HCT116 (cell line): Measurements from ENCODE around the gene UGT1A7. TPM values are rescaled to one million over a fixed set of nuclear protein-coding genes. Genes with fewer than 3 reads are reported as not detected.
"Not testable (repeated sequence)": the region's sequence is repeated elsewhere in the genome, so short reads cannot be mapped to it uniquely, and the experiment has no call there.

Source experiments
- ATAC-seq: fragments of 200-7000 bp; cut with Tn5 transposase; 2 replicates; pipeline ENCODE4 v1.9.1; 2020; ENCODE audit warnings: mild to moderate bottlenecking, moderate library complexity
- BruUV-seq: library from RNA; stranded (reverse); fragments of 400-500 nt; replicated peaks from 2 replicates; lab custom pipeline; 2021; lab: Mats Ljungman, UMichigan
- CTCF ChIA-PET: fragments of 300-600 bp; sonication (Branson Sonifier 250); formaldehyde crosslinking; loops from one replicate; lab custom pipeline; 2021; ENCODE audit warnings: antibody characterized with exemption; lab: Charles Lee
- POLR2A ChIA-PET: fragments of 300-600, 350-600 bp; sonication (Branson Sonifier 250); formaldehyde crosslinking; loops from one replicate; lab custom pipeline; 2021; ENCODE audit warnings: antibody characterized with exemption; lab: Charles Lee
- RAD21 ChIA-PET, 2 experiments: fragments of 300-600 bp; sonication (Branson Sonifier 250); formaldehyde crosslinking; loops; one replicate each; lab custom pipeline; 2023; ENCODE audit warnings: low total read pairs in 2 of 2; ENCODE audit not compliant: uncharacterized antibody in 2 of 2, unreplicated experiment in 2 of 2, low non-redundant PET in 1 of 2; lab: Charles Lee
- DNase-seq: peaks from one replicate; pipeline ENCODE4 v3.0.0-alpha.2; 2010; ENCODE audit warnings: low read depth, low spot score
- H2AFZ ChIP-seq: fragments of 200-600 bp; shearing (Covaris generic), sonication (generic); 2 replicates; pipeline ENCODE4 v1.6.1; 2017; ENCODE audit warnings: low read depth, mixed run types, mixed read lengths, antibody characterized with exemption, low read length; ENCODE audit not compliant: poor library complexity, severe bottlenecking
- H3K27ac ChIP-seq: 2 replicates; pipeline ENCODE4 v1.5.1; 2012; ENCODE audit warnings: low read depth, low read length
- H3K27me3 ChIP-seq: fragments of 200-600 bp; sonication (generic); 2 replicates; pipeline ENCODE4 v1.6.1; 2016; ENCODE audit warnings: mixed run types, low read length, mixed read lengths; ENCODE audit not compliant: insufficient read depth
- H3K36me3 ChIP-seq, 2 experiments: fragments of 200-500 bp in 1 of 2; fragments of 200-600 bp in 1 of 2; sonication (Bioruptor generic) in 1 of 2; sonication (generic) in 1 of 2; 2 replicates each; pipeline versions ENCODE4 v1.5.1 to v1.6.1; 2014 to 2016; ENCODE audit warnings: low read length in 2 of 2, inconsistent platforms in 1 of 2, mixed read lengths in 1 of 2, mixed run types in 1 of 2; ENCODE audit not compliant: insufficient read depth in 2 of 2, control insufficient read depth in 1 of 2
- H3K4me1 ChIP-seq, 2 experiments: fragments of 200-600 bp in 1 of 2; sonication (generic) in 1 of 2; 2 replicates each; pipeline versions ENCODE4 v1.5.1 to v1.6.1; 2012 to 2017; ENCODE audit warnings: low read length in 2 of 2, inconsistent platforms in 1 of 2, mild to moderate bottlenecking in 1 of 2, mixed read lengths in 1 of 2, mixed run types in 1 of 2, moderate library complexity in 1 of 2; ENCODE audit not compliant: insufficient read depth in 2 of 2, control insufficient read depth in 1 of 2
- H3K4me2 ChIP-seq: fragments of 200-600 bp; sonication (generic); 2 replicates; pipeline ENCODE4 v1.6.1; 2017; ENCODE audit warnings: mixed run types, low read length, mixed read lengths
- H3K4me3 ChIP-seq, 2 experiments: fragments of 200-600 bp in 1 of 2; sonication (generic) in 1 of 2; replicated peaks in 1 of 2; 2 replicates each; pipeline ENCODE4 v1.5.1; 2011 to 2016; ENCODE audit warnings: low read length in 2 of 2, control low read depth in 1 of 2, low read depth in 1 of 2, mild to moderate bottlenecking in 1 of 2, mixed read lengths in 1 of 2, mixed run types in 1 of 2
- H3K79me2 ChIP-seq: fragments of 200-600 bp; sonication (generic); 2 replicates; pipeline ENCODE4 v1.6.1; 2017; ENCODE audit warnings: mild to moderate bottlenecking, mixed run types, low read length, moderate library complexity, mixed read lengths; ENCODE audit not compliant: insufficient read depth
- H3K9ac ChIP-seq: fragments of 200-600 bp; sonication (generic); 2 replicates; pipeline ENCODE4 v1.6.1; 2016; ENCODE audit warnings: low read length, mixed read lengths
- H3K9me2 ChIP-seq: fragments of 200-600 bp; sonication (generic), shearing (Covaris generic); 2 replicates; pipeline ENCODE4 v1.6.1; 2017; ENCODE audit warnings: mixed run types, mild to moderate bottlenecking, moderate library complexity; ENCODE audit not compliant: insufficient read depth
- H3K9me3 ChIP-seq, 2 experiments: fragments of 200-500 bp in 1 of 2; fragments of 200-600 bp in 1 of 2; sonication (Bioruptor generic) in 1 of 2; sonication (generic) in 1 of 2; 2 replicates each; pipeline ENCODE4 v1.6.1; 2014 to 2017; ENCODE audit warnings: low read length in 2 of 2, mixed read lengths in 2 of 2, inconsistent platforms in 1 of 2, low read depth in 1 of 2, mild to moderate bottlenecking in 1 of 2, mixed run types in 1 of 2, moderate library complexity in 1 of 2; ENCODE audit not compliant: control insufficient read depth in 1 of 2, insufficient read depth in 1 of 2
- H4K20me1 ChIP-seq: fragments of 200-600 bp; sonication (generic), shearing (Covaris generic); 2 replicates; pipeline ENCODE4 v1.6.1; 2017; ENCODE audit warnings: mixed run types, mild to moderate bottlenecking, moderate library complexity; ENCODE audit not compliant: insufficient read depth
- SP1 ChIP-seq: IDR thresholded peaks from 2 replicates; pipeline ENCODE4 v1.6.1; 2012; ENCODE audit warnings: low read depth
- ZNF274 ChIP-seq: fragments of 200-500 bp; sonication (Bioruptor generic); IDR thresholded peaks from 2 replicates; pipeline ENCODE4 v1.6.1; 2014; ENCODE audit warnings: mild to moderate bottlenecking, low read depth, low read length, inconsistent platforms
- intact Hi-C: fragments of 100-400 bp; cut with micrococcal nuclease; formaldehyde crosslinking; loops from 2 replicates; pipeline ENCODE4 v1.10.0; 2022
- total RNA-seq: library from RNA; stranded (reverse); gene quantifications from one replicate; pipeline ENCODE4 v1.2.1, GENCODE V29; 2021; ENCODE audit not compliant: unreplicated experiment

Gene UGT1A7
- total RNA-seq, 1 experiment from 2014 or later, result not detected

- TF ChIP-seq SP1 (no peak), ZNF274 (no peak)
Measured at GRCh38 chr2:233747283-233747544, 65.5 kb downstream of the UGT1A7 start (continued).

- POLR2A ChIA-PET, H3K4me2 ChIP-seq, intact Hi-C loops, H3K4me1 ChIP-seq, DNase-seq, H3K4me3 ChIP-seq, CTCF ChIA-PET, RAD21 ChIA-PET, BruUV-seq, H3K36me3 ChIP-seq, H4K20me1 ChIP-seq, H3K9me2 ChIP-seq, ATAC-seq, H3K27ac ChIP-seq, H3K9ac ChIP-seq, H3K27me3 ChIP-seq, H3K79me2 ChIP-seq, H2AFZ ChIP-seq, H3K9me3 ChIP-seq: not testable (repeated sequence)
Measured at GRCh38 chr2:233750689-233751088, 69.0 kb downstream of the UGT1A7 start.

DNA sequence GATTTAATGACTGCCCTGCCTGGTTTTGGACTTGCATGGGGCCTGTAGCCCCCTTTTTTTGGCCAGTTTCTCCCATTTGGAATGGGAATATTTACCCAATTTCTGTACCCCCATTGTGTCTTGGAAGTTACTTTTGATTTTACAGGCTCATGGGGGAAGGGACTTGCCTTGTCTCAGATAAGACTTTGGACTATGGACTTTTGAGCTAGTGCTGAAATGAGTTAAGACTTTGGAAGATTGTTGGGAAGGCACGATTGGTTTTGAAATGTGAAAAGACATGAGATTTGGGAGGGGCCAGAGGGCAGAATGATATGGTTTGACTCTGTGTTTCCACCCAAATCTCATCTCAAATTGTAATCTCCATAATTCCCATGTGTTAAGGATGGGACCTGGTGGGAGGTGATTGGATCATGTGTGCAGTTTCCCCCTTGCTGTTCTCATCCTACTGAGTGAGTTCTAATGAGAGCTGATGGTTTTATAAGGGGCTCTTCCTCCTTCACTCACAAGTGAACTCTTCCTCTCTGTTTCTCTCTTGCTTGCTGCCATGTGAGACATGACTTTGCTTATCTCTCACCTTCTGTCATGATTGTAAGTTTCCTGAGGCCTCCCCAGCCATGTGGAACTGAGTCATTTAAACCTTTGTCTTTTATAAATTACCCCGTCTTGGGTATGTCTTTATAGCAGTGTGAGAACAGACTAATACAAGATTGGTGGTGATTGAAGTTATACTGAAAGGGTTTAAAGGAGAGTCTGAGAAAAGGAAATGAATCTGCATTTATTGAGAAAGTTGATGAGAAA lies 69.7 kb downstream of the UGT1A7 start:
- H3K79me2 ChIP-seq, DNase-seq, H3K27me3 ChIP-seq, H4K20me1 ChIP-seq, H3K9ac ChIP-seq, H2AFZ ChIP-seq, H3K4me2 ChIP-seq, H3K4me3 ChIP-seq, ATAC-seq, H3K4me1 ChIP-seq, CTCF ChIA-PET, H3K36me3 ChIP-seq, intact Hi-C loops, H3K9me2 ChIP-seq, H3K27ac ChIP-seq, BruUV-seq, POLR2A ChIA-PET, RAD21 ChIA-PET, H3K9me3 ChIP-seq: not testable (repeated sequence)
